Dendritic cell treated with granulocyte-macrophage colony-stimulating factor and Interleukin-4, amounts not matched to agents 40 ng/mL and 50 ng/mL, for 4 days (primary cell): ENCODE measurements around the gene TRIM38.
A peak's percentile ranks its signal among the peaks of the same experiment; 100 is the strongest.

Experiments used
- H3K27ac Mint-ChIP-seq: one replicate; pipeline ENCODE4 v1.8.0; 2022; ENCODE audit warnings: mild to moderate bottlenecking, mixed read lengths
- H3K27me3 Mint-ChIP-seq: one replicate; pipeline ENCODE4 v1.8.0; 2022; ENCODE audit warnings: mild to moderate bottlenecking, mixed read lengths
- H3K36me3 Mint-ChIP-seq: one replicate; pipeline ENCODE4 v1.8.0; 2022; ENCODE audit warnings: low read depth, mixed read lengths
- H3K4me1 Mint-ChIP-seq: one replicate; pipeline ENCODE4 v1.8.0; 2022; ENCODE audit warnings: low read depth, mixed read lengths
- H3K4me3 Mint-ChIP-seq: one replicate; pipeline ENCODE4 v1.8.0; 2022; ENCODE audit warnings: mild to moderate bottlenecking, moderate library complexity, mixed read lengths
- H3K9me3 Mint-ChIP-seq: one replicate; pipeline ENCODE4 v1.8.0; 2022; ENCODE audit warnings: mixed read lengths
- intact Hi-C: fragments of 100-400 bp; cut with micrococcal nuclease; formaldehyde crosslinking; loops from one replicate; pipeline ENCODE4 v1.15.0; 2022

The TRIM38 gene

DNA sequence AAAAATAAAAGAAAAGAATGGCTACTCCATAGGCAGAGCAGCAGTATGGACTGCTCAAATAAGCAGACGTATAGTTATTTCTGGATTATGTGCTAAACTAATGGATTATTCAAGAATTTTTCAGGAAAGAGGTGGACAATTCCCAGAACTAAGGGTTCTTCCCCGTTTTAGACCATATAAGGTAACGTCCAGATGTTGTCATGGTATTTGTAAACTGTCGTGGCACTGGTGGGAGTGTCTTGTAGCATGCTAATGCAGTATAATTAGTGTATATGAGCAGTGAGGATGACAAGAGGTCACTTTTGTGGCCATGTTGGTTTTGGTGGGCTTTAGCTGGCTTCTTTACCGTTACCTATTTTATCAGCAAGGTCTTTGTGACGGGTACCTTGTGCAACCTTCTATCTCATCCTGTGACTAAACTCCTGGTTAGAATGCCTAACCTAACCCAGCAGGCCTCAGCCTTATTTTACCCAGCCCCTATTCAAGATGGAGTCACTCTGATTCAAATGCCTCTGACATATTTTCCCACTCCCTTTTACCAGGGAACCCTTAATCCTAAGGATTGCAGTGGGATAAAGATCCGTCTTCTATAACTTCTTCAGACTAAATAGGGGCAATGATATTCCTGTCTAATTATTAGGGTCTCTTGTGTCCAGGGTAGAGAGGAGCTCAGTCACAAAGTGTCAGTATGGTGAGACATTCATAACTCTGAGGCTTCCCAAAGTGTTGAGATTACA, 11.1 kb upstream of the TRIM38 start:
- Mint-ChIP-seq H3K36me3 (no peaks in the 10 kb centered on the region), H3K4me1 (peaks cover 6% of the 10 kb centered on the region), H3K27me3 (peaks cover 2% of the 10 kb centered on the region), H3K4me3 (no peak overlapping the region), H3K27ac (no peak overlapping the region), H3K9me3 (no peaks in the 10 kb centered on the region)
- intact Hi-C loops = no loop called here

DNA sequence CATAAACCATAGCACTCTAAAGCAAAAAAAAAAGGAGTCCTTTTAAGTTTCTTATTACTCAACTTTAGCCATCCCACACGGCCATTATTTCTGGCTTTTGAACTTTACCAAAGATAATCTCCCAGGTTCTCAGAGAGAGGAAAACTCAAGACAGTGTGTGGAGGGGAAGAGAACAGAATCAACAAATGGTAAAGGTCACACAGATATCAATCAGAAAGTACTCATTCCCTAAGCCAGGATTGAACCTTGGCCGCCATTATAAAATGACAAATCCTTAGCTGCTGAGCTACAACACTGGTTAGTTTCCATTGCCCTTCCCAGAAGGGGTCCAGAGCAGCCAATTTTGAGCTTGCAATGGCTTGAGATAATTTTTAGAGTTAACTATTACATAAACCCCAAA, 10.1 kb upstream of the TRIM38 start:
- Mint-ChIP-seq H3K4me3 (no peak overlapping the region), H3K9me3 (no peaks in the 10 kb centered on the region), H3K27ac (no peak overlapping the region), H3K27me3 (peaks cover 2% of the 10 kb centered on the region), H3K4me1 (peaks cover 6% of the 10 kb centered on the region), H3K36me3 (no peaks in the 10 kb centered on the region)
- intact Hi-C loops = no loop called here

DNA sequence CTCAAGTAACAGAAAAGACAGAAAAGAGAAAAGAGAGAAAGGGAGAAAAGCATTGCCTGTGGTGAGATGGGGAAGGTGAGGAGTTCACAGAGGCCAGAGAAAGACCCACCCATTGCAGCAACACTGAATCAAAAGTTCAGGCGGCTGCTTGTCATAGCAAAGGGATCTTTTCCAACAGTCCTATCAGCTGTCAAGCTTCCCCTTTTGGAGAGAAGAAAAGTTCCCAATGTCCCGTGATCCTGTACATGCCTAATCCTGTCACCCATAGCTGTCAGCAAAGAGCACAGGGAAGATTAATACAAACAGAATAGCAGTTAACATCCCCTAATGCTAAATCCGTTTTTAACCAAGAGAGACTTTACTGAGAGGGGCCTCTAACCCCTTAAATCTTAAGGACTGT, 8.9 kb upstream of the TRIM38 start:
- Mint-ChIP-seq H3K27me3 (peaks cover 2% of the 10 kb centered on the region), H3K4me3 (no peak overlapping the region), H3K9me3 (no peaks in the 10 kb centered on the region), H3K27ac (no peak overlapping the region), H3K36me3 (no peaks in the 10 kb centered on the region), H3K4me1 (peaks cover 11% of the 10 kb centered on the region)
- intact Hi-C loops = no loop called here

DNA sequence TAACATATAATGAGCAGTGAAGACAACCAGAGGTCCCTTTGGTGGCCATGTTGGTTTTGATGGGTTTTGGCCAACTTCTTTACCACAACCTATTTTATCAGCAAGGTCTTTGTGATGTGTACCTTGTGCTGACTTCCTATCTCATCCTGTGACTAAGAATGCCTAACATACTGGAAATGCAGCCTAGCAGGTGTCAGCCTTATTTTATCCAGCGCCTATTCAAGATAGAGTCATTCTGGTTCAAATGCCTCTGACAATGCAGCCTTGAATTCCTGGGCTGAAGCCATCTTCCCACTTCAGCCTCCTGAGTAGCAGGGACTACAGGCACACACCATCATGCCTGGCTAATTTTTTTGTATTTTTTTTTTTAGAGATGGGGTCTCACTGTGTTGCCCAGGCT, 7.8 kb upstream of the TRIM38 start:
- peaks cover 2% of the 10 kb centered on the region for H3K27me3 Mint-ChIP-seq
- no peak overlapping the region for H3K27ac Mint-ChIP-seq
- H3K4me1 Mint-ChIP-seq = peaks cover 22% of the 10 kb centered on the region
- no peak overlapping the region for H3K4me3 Mint-ChIP-seq
- intact Hi-C loops = no loop called here
- no peaks in the 10 kb centered on the region for H3K36me3 Mint-ChIP-seq
- no peaks in the 10 kb centered on the region for H3K9me3 Mint-ChIP-seq

DNA sequence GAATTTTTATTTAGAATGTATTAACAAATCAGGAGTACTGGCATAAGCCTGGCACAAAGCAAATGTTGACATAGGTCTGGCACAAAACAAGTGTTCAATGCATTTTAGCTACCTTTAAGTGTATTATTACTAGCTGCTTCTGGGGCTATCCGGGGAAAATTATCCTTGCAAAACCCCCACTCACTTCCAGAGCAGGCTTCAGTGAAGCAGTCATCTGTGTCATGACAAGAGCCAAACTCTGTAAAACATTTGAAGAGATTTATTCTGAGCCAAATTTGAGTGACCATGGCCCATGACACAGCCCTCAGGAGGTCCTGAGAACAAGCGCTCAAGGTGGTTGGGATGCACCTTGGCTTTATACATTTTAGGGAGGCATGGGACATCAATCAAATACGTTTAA, 6.4 kb upstream of the TRIM38 start:
- intact Hi-C loops = no loop called here
- H3K27me3 Mint-ChIP-seq = no peaks in the 10 kb centered on the region
- no peaks in the 10 kb centered on the region for H3K9me3 Mint-ChIP-seq
- H3K4me3 Mint-ChIP-seq = no peak overlapping the region
- H3K4me1 Mint-ChIP-seq = peaks cover 26% of the 10 kb centered on the region
- H3K27ac Mint-ChIP-seq = no peak overlapping the region
- H3K36me3 Mint-ChIP-seq = no peaks in the 10 kb centered on the region

DNA sequence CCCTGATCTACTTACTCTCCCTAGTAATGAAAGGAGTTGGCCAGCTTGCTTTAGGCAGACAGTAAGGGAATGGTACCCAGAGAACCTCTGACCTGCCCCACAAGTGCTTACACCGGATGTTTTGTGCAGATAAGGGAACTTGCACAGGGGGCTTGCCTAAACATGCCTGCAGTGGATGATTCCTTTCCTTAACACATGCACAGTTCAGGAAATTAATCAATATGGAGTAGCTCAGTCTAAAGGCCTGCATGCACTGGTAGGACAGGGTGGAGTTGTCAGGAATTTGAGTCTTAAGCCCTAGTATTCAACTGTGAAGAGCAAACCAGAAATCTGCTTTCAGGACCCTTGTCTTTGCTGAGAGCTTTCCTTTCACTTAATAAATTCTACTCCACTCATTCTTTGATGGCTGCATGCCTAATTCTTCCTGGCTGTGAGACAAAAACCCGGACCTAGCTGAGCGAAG, 3.9 kb upstream of the TRIM38 start:
- no peak overlapping the region for H3K4me3 Mint-ChIP-seq
- H3K36me3 Mint-ChIP-seq = peaks cover 14% of the 10 kb centered on the region
- H3K4me1 Mint-ChIP-seq = peaks cover 37% of the 10 kb centered on the region
- no peaks in the 10 kb centered on the region for H3K9me3 Mint-ChIP-seq
- H3K27me3 Mint-ChIP-seq = no peaks in the 10 kb centered on the region
- intact Hi-C loops = no loop called here
- H3K27ac Mint-ChIP-seq = no peak overlapping the region

DNA sequence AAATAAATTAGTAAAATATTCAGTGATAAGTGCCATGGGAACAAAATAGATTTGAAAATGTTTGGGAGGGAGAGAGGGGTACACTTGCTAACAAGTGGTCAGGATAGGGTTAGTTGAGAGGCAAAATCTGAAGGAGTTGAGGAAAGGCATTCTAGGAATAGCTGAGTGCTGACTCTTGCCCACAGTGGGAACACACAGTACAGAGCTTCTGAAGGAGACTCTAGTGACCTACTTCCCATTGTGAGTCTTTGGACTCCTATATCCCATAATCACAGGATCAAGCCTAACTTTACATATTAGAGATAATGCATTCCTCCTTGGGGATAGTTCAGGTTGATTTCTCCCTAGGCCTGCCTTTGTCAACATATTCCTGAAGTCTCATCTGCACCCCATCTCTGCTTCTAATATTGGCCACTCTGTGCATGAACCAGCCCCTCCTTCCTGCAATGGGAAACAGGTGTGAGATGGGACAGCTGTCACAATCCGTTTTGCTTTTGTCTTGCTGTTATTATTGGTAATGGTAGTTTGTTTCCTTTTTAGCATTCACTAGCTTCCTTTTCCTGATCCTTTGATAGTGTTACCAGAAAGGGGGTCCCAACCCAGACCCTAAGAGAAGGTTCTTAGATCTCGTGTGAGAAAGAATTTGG, 2.6 kb upstream of the TRIM38 start:
- Mint-ChIP-seq H3K36me3 (peaks cover 26% of the 10 kb centered on the region), H3K27ac (no peak overlapping the region), H3K4me3 (no peak overlapping the region), H3K9me3 (no peaks in the 10 kb centered on the region), H3K27me3 (no peaks in the 10 kb centered on the region), H3K4me1 (peaks cover 45% of the 10 kb centered on the region)
- intact Hi-C loops = no loop called here

DNA sequence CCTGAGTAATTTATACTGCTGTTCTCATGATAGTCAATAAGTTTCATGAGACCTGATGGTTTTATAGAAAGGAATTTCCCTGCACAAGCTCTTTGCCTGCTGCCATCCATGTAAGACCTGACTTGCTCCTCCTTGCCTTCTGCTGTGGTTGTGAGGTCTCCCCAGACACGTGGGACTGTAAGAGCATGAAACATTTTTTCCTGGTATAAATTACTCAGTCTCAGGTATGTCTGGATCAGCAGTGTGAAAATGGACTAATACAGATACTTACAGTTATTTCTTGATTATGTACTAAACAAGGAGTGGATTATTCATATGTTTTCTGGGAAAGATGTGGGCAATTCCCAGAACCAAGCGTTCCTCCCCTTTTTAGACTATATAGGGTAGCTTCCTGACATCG, 1.9 kb upstream of the TRIM38 start:
- Mint-ChIP-seq H3K36me3 (peaks cover 34% of the 10 kb centered on the region), H3K9me3 (no peaks in the 10 kb centered on the region), H3K27ac (no peak overlapping the region), H3K27me3 (no peaks in the 10 kb centered on the region), H3K4me1 (peaks cover 52% of the 10 kb centered on the region), H3K4me3 (no peak overlapping the region)
- intact Hi-C loops = no loop called here

DNA sequence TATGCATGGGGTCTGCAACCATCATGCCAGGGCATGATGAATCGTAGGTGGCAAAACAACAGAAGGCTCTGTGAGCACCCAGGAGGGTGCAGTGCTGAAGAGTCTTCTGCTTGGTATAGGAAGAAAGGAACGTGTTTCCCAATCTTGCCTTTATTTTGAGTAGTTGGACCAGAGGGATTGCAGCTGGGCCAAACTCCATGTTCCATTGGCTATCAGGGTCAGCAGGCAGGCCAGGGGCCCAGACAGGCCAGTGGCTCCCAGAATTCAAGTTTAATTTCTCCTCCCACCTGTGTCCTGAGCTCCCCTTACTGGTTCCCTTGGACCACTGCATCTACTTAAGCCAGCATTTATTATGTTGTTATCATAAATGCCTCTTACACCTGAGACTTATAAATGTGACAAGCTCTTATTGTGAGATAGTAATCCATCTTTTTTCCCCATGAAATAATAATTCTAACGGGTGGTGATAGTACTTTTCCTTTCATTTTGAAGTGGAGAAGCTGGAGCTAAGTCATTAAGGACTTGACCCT, 918 bp upstream of the TRIM38 start:
- H3K9me3 Mint-ChIP-seq = no peaks in the 10 kb centered on the region
- peaks cover 42% of the 10 kb centered on the region for H3K36me3 Mint-ChIP-seq
- H3K4me3 Mint-ChIP-seq = peak overlapping the region; percentile 95
- peaks cover 61% of the 10 kb centered on the region for H3K4me1 Mint-ChIP-seq
- no peaks in the 10 kb centered on the region for H3K27me3 Mint-ChIP-seq
- H3K27ac Mint-ChIP-seq = peak overlapping the region; percentile 99
- intact Hi-C loops = loop anchor here (2.0 kb wide), 1 partner anchor 31 kb away; no protein-coding TSS in a partner anchor

DNA sequence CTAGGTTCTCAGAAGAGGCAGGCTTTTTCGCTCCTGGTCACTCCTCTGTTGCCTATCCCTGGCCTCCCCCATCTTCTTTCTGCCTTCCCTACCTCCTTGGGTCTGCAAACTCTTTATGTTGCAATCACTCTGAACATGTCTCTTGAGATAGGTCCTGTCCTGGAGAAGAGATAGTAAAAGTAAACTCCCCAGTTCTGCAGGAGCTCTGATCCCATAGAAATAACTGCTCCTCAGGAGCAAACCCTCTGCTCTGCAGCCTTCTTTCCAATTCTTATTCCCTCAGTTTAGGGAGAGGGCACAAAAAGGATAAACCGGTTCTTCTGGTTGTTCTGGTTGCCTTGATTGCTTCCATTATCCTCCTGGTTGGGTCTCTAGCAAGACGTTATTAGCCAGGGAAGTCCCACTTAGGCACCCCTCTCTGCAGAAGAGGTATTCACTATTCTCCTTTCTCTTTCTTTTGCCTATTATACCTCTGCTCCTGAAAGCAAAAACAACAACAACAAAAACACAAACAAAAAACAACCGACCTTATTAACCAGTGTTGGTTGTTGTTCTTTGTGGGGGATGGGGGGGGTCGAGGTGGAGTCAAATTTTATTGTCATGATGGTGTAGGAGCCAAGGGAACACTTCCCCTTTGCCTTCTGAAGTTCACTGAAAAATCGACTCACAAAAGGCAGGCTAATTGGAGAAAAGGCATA, 973 bp downstream of the TRIM38 start:
- Mint-ChIP-seq H3K27me3 (no peaks in the 10 kb centered on the region), H3K4me3 (peak overlapping the region; percentile 95), H3K27ac (peak overlapping the region; percentile 99), H3K4me1 (peaks cover 73% of the 10 kb centered on the region), H3K9me3 (no peaks in the 10 kb centered on the region), H3K36me3 (peaks cover 61% of the 10 kb centered on the region)
- intact Hi-C loops = loop anchor here (2.0 kb wide), 1 partner anchor 29 kb away; no protein-coding TSS in a partner anchor

DNA sequence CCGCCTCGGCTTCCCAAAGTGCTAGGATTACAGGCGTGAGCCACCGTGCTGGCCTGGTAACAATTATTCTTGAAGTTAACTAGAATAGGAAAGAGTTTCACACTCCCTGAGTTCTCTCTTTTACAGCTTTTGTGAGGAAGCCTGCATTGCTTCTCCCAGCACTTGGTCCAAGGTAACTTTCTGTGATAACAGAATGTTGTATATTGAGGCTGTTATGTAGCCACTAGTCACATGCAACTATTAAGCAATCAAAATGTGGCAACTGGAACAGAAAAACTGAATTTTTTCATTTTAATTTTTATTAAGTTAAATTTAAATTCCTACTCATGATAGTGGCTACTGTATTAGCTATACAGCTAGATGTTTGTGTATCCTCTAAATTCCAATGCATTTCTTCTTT, 2.5 kb downstream of the TRIM38 start:
- H3K4me1 Mint-ChIP-seq = peaks cover 67% of the 10 kb centered on the region
- intact Hi-C loops = no loop called here
- peak overlapping the region; percentile 99 for H3K27ac Mint-ChIP-seq
- no peaks in the 10 kb centered on the region for H3K9me3 Mint-ChIP-seq
- H3K36me3 Mint-ChIP-seq = peaks cover 76% of the 10 kb centered on the region
- H3K27me3 Mint-ChIP-seq = no peaks in the 10 kb centered on the region
- peak overlapping the region; percentile 65 for H3K4me3 Mint-ChIP-seq

DNA sequence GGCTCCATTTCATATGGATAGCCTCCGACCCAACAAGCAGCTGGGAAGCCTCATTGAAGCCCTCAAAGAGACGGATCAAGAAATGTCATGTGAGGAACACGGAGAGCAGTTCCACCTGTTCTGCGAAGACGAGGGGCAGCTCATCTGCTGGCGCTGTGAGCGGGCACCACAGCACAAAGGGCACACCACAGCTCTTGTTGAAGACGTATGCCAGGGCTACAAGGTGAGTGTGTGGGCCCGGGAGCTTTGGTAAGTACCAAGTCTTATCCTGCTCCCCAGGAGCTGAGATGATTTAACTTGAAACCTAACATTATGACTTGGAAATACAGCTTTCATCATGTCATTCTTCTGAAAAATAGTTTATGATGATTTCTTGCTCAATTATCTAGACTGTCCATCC, 4.1 kb downstream of the TRIM38 start:
- H3K27ac Mint-ChIP-seq = no peak overlapping the region
- no peaks in the 10 kb centered on the region for H3K27me3 Mint-ChIP-seq
- peaks cover 77% of the 10 kb centered on the region for H3K4me1 Mint-ChIP-seq
- intact Hi-C loops = no loop called here
- H3K4me3 Mint-ChIP-seq = peak overlapping the region; percentile 51
- H3K9me3 Mint-ChIP-seq = no peaks in the 10 kb centered on the region
- H3K36me3 Mint-ChIP-seq = peaks cover 92% of the 10 kb centered on the region

DNA sequence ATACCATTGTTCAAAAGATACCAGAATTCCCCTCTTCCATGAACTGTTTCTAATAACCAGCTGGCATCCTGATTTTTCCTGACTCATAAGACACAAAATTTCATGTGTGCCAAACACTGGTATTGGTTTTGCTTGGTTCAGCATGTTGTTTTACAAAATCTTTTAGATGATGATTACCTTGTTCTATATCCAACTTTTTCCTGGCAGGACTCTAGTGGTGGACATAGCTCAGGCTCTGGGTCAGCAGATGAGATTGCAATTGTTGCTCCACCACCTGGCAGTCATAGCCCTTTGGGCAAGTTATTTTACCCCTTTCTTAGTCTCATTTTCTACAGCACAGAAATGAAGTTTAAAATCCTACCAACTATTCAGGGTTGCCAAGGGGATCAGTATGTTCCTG, 6.2 kb downstream of the TRIM38 start:
- no peak overlapping the region for H3K4me3 Mint-ChIP-seq
- H3K9me3 Mint-ChIP-seq = no peaks in the 10 kb centered on the region
- intact Hi-C loops = no loop called here
- no peaks in the 10 kb centered on the region for H3K27me3 Mint-ChIP-seq
- H3K27ac Mint-ChIP-seq = no peak overlapping the region
- peaks cover 71% of the 10 kb centered on the region for H3K4me1 Mint-ChIP-seq
- H3K36me3 Mint-ChIP-seq = peaks cover 99% of the 10 kb centered on the region

DNA sequence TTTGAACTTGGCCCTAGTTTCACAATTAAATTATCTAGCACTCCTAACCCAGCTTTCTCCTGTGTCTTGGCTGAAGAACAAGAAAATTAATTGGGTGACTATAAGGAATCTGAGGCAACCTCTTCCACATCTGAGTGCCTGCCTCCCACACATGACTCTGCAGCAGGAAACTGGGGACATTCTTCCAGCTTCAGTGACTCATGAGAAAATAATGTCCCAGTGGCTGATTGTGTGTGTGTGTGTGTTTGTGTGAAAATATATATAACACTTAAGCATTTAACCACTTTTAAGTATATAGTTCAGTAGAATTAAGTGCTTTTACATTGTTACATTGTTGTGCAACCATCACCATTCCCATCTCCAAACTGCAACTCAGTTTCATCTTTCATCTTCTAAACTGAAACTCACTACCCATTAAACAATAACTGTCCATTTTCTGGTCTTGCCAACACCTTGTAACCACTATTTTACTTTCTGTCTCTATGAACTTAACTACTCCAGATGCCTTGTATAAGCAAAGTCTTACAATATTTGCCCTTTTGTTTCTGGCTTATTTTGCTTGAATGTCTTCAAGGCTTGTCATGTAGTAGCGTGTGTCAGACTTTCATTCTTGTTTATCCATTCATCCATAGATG, 8.7 kb downstream of the TRIM38 start:
- Mint-ChIP-seq H3K4me1 (peaks cover 50% of the 10 kb centered on the region), H3K4me3 (no peak overlapping the region), H3K27ac (peak overlapping the region; percentile 5), H3K27me3 (no peaks in the 10 kb centered on the region), H3K9me3 (no peaks in the 10 kb centered on the region), H3K36me3 (peaks cover 100% of the 10 kb centered on the region)
- intact Hi-C loops = no loop called here
